Measurements from ENCODE around the gene LRRC27.

GRCh38 chr10:132362151-132362611 is 30.2 kb downstream of the LRRC27 start:
- TF ChIP-seq, protein P1, sequence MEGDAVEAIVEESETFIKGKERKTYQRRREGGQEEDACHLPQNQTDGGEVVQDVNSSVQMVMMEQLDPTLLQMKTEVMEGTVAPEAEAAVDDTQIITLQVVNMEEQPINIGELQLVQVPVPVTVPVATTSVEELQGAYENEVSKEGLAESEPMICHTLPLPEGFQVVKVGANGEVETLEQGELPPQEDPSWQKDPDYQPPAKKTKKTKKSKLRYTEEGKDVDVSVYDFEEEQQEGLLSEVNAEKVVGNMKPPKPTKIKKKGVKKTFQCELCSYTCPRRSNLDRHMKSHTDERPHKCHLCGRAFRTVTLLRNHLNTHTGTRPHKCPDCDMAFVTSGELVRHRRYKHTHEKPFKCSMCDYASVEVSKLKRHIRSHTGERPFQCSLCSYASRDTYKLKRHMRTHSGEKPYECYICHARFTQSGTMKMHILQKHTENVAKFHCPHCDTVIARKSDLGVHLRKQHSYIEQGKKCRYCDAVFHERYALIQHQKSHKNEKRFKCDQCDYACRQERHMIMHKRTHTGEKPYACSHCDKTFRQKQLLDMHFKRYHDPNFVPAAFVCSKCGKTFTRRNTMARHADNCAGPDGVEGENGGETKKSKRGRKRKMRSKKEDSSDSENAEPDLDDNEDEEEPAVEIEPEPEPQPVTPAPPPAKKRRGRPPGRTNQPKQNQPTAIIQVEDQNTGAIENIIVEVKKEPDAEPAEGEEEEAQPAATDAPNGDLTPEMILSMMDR (IDR thresholded peaks at IDR 0.05): no peak
- TF ChIP-seq POLR2A (IDR thresholded peaks at IDR 0.05): no peak
